ENCODE measurements around the gene ZNF549. TPM values are rescaled to one million over a fixed set of nuclear protein-coding genes. Genes with fewer than 3 reads are reported as not detected.
A peak's percentile ranks its signal among the peaks of the same experiment; 100 is the strongest.

The ZNF549 gene
- total and polyA plus RNA-seq, 2 of the 13 experiments (the other 11 are each of a cell fraction or from before 2014, with no cell fraction given) = 2.8 to 6.4 TPM

DNA sequence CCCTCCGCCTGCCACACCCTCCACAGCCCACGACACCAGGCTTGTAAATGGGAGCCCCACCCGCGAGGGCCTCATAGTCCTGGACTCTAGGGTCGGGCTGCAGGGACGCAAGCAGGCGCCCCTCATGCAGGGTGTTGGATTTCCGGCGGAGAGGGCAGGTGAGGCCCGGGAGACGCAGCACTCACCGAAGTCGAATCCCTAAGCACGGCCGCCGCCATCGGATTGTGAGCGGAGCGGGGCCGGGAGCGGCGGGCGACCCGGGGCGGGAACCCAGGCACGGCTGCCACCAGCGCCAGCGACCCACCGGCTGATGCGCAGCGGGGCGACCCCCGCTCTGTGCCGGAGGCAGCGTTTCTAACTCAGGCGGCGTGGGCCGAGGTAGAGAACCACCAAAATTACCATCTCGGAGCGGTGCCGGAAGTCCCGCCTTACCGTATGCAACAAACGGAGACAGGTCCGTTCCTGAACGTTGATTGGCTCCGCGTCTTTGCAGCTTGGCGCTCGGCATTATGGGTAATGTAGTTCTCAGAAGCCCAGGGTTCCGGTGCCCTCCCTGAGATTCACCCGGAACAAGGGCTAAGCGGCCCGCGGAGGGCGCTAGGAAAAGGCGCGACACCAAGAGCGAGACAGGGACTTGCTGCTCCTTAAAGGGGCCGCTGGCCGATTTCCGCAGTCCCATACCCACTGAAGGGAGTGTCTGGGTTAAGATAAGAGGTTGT lies 51.5 kb downstream of the ZNF549 start, which contains the start of gene ZNF416 (continued):
- TF ChIP-seq HMGA1 (CRISPR knock-in tag; conservative IDR thresholded peaks at IDR 0.05) (no peak), ZBTB21 (CRISPR knock-in tag; IDR thresholded peaks at IDR 0.05) (no peak), ATF5 (CRISPR knock-in tag; IDR thresholded peaks at IDR 0.05; ENCODE audit: low read depth) (no peak), GRHL1 (CRISPR knock-in tag; conservative IDR thresholded peaks at IDR 0.05) (no peak), ZNF850 (CRISPR knock-in tag; conservative IDR thresholded peaks at IDR 0.05) (no peak), ZMYM3 (CRISPR knock-in tag; IDR thresholded peaks at IDR 0.05) (0 out of 2 replicates have a peak, but pooled peaks have one; percentile 33), ZSCAN9 (CRISPR knock-in tag; IDR thresholded peaks at IDR 0.05; ENCODE audit: borderline replicate concordance) (no peak), ZBTB1 (CRISPR knock-in tag; IDR thresholded peaks at IDR 0.05; ENCODE audit: borderline replicate concordance) (no peak), KLF6 (CRISPR knock-in tag; IDR thresholded peaks at IDR 0.05) (0 out of 2 replicates have a peak, but pooled peaks have one; percentile 20), KDM6A (CRISPR knock-in tag; IDR thresholded peaks at IDR 0.05; ENCODE audit: low read depth) (no peak)
- TF ChIP-seq, protein P1, sequence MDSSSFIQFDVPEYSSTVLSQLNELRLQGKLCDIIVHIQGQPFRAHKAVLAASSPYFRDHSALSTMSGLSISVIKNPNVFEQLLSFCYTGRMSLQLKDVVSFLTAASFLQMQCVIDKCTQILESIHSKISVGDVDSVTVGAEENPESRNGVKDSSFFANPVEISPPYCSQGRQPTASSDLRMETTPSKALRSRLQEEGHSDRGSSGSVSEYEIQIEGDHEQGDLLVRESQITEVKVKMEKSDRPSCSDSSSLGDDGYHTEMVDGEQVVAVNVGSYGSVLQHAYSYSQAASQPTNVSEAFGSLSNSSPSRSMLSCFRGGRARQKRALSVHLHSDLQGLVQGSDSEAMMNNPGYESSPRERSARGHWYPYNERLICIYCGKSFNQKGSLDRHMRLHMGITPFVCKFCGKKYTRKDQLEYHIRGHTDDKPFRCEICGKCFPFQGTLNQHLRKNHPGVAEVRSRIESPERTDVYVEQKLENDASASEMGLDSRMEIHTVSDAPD (CRISPR knock-in tag; IDR thresholded peaks at IDR 0.05) = no peak
- TF ChIP-seq, protein P2, sequence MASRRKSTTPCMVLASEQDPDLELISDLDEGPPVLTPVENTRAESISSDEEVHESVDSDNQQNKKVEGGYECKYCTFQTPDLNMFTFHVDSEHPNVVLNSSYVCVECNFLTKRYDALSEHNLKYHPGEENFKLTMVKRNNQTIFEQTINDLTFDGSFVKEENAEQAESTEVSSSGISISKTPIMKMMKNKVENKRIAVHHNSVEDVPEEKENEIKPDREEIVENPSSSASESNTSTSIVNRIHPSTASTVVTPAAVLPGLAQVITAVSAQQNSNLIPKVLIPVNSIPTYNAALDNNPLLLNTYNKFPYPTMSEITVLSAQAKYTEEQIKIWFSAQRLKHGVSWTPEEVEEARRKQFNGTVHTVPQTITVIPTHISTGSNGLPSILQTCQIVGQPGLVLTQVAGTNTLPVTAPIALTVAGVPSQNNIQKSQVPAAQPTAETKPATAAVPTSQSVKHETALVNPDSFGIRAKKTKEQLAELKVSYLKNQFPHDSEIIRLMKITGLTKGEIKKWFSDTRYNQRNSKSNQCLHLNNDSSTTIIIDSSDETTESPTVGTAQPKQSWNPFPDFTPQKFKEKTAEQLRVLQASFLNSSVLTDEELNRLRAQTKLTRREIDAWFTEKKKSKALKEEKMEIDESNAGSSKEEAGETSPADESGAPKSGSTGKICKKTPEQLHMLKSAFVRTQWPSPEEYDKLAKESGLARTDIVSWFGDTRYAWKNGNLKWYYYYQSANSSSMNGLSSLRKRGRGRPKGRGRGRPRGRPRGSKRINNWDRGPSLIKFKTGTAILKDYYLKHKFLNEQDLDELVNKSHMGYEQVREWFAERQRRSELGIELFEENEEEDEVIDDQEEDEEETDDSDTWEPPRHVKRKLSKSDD (CRISPR knock-in tag; IDR thresholded peaks at IDR 0.05; ENCODE audit: low read depth) = no peak
- TF ChIP-seq, protein P3, sequence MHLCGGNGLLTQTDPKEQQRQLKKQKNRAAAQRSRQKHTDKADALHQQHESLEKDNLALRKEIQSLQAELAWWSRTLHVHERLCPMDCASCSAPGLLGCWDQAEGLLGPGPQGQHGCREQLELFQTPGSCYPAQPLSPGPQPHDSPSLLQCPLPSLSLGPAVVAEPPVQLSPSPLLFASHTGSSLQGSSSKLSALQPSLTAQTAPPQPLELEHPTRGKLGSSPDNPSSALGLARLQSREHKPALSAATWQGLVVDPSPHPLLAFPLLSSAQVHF (CRISPR knock-in tag; IDR thresholded peaks at IDR 0.05) = no peak
- TF ChIP-seq, protein P4, sequence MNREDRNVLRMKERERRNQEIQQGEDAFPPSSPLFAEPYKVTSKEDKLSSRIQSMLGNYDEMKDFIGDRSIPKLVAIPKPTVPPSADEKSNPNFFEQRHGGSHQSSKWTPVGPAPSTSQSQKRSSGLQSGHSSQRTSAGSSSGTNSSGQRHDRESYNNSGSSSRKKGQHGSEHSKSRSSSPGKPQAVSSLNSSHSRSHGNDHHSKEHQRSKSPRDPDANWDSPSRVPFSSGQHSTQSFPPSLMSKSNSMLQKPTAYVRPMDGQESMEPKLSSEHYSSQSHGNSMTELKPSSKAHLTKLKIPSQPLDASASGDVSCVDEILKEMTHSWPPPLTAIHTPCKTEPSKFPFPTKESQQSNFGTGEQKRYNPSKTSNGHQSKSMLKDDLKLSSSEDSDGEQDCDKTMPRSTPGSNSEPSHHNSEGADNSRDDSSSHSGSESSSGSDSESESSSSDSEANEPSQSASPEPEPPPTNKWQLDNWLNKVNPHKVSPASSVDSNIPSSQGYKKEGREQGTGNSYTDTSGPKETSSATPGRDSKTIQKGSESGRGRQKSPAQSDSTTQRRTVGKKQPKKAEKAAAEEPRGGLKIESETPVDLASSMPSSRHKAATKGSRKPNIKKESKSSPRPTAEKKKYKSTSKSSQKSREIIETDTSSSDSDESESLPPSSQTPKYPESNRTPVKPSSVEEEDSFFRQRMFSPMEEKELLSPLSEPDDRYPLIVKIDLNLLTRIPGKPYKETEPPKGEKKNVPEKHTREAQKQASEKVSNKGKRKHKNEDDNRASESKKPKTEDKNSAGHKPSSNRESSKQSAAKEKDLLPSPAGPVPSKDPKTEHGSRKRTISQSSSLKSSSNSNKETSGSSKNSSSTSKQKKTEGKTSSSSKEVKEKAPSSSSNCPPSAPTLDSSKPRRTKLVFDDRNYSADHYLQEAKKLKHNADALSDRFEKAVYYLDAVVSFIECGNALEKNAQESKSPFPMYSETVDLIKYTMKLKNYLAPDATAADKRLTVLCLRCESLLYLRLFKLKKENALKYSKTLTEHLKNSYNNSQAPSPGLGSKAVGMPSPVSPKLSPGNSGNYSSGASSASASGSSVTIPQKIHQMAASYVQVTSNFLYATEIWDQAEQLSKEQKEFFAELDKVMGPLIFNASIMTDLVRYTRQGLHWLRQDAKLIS (CRISPR knock-in tag; IDR thresholded peaks at IDR 0.05) = no peak

All from HepG2 (cell line).